SKM-1 treated with dmso at 0.1 percent for 144 hours (cell line): Measurements from ENCODE around the gene OBSL1.

ENCODE experiments used
- DNase-seq: peaks from one replicate; lab custom pipeline; 2025; ENCODE audit not compliant: unreplicated experiment; lab: John Stamatoyannopoulos, UW

OBSL1 gene

DNA sequence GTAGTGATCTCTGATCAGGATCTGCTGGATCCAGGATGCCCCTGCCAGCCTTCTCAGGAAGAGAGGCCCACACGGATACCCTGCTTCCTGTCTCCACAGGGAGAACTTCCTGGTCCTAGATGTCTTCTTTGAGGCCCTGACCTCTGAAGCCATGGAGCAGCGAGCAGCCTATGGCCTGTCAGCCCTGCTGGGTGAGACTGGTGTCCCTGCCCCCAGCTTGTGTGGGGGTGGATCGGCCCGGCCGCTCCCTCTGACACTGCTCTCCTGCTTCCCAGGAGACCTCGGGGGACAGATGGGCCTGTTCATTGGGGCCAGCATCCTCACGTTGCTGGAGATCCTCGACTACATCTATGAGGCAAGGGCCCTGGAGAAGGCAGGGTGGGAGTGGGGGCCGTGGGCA, 34.4 kb downstream of the OBSL1 start:
- no peak for DNase-seq

DNA sequence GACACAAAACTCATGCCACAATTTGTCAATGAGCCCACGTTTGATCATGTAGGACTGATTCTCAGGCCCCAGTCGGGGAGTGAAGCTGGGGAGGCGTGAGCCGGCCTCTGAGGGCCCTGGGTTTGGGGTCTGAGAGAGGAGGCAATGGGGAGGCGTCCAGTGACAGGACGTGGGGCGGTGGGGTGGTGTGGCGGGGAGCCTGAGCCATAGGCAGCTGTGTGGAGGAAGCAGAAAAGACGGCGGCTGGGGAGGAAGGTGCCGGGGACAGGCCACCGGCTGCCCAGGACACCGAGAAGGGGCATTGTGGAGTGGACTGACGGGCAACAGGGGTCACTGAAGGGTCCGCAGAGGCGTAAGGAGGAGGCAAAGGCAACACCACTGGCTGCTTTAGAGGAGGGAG, 34.9 kb downstream of the OBSL1 start:
- no peak for DNase-seq

- no peak for DNase-seq
Measured at GRCh38 chr2:219533930-219534661, 37.2 kb downstream of the OBSL1 start.

GRCh38 chr2:219532378-219532649, 39.0 kb downstream of the OBSL1 start:
- DNase-seq = no peak

GRCh38 chr2:219531639-219532377, 39.5 kb downstream of the OBSL1 start:
- no peak for DNase-seq

GRCh38 chr2:219530048-219530963, 41.0 kb downstream of the OBSL1 start:
- DNase-seq = peak; percentile 84

DNA sequence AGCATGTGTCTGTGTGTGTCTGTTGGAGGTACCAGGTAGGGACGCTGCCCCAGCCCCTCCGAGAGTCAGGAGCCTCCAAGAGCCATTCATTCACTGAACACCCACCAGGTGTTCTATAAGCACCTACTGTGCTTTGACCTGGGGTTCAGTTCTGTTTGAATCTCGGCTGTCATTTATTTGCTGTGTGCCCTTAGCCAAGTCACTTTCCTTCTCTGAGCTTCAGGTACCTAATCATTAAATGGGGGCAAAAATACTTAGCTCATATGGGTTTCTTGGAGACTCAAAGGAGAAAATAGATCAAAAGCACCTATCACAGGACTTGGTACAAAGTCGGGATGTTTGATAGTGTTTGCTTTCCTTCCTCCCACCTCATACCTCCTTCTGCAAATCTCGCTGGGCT, 43.9 kb downstream of the OBSL1 start:
- DNase-seq = no peak

GRCh38 chr2:219527076-219527394, 44.3 kb downstream of the OBSL1 start:
- DNase-seq = no peak

- DNase-seq = no peak
Measured at GRCh38 chr2:219526320-219527075, 44.8 kb downstream of the OBSL1 start.

DNA sequence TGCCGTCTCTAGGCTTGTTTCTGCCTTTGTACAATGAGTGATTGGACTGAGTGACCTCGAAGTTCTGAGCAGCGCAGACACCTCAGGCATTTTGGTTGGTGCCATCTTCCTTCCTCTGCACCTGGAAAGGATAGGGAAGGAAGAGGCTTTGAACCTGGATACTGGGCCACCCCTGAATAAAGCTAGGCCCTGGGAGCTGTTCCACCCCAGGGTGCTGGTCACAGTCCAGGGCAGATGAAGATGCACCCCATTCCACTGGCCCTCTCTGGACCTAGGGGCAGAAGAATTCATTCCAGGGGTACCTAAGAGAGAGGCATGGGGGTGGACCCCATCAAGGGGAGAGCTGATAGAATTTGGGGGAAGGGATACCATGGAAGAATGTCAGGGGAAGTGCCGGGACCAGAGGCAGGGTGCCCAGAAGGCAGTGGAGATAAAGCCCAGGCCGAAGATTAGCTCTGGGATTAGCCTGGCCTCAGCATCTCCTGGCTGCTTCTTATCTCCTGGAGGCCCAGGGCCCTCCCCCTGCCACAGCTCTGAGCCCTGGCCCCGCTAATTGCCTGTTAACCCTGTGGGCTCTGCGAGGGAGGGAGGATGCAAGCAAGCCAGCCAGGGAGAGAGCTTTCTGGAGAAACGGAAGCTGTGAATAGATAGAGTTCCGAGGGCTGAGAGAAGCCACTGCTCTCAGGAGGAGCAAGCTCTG, 45.7 kb downstream of the OBSL1 start:
- no peak for DNase-seq

DNA sequence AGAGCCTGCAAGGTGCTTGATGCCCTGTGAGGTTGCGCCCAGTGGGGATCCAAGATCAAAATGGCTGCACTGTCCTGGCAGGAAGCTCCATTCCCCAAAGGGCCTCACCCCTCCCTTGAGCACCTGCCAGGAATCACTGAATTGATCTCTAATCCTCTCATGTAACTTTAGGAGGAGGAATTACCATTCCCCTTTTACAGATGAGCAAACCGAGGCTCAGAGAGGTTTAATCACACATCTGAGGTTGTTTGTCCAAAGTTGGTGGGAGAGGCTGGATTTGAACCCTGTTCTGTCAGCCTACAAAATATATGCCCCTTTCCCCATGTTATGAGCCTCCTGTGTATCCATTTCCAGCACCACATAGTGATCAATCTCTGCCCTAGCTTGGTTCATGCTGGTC, 46.5 kb downstream of the OBSL1 start:
- DNase-seq = no peak

DNA sequence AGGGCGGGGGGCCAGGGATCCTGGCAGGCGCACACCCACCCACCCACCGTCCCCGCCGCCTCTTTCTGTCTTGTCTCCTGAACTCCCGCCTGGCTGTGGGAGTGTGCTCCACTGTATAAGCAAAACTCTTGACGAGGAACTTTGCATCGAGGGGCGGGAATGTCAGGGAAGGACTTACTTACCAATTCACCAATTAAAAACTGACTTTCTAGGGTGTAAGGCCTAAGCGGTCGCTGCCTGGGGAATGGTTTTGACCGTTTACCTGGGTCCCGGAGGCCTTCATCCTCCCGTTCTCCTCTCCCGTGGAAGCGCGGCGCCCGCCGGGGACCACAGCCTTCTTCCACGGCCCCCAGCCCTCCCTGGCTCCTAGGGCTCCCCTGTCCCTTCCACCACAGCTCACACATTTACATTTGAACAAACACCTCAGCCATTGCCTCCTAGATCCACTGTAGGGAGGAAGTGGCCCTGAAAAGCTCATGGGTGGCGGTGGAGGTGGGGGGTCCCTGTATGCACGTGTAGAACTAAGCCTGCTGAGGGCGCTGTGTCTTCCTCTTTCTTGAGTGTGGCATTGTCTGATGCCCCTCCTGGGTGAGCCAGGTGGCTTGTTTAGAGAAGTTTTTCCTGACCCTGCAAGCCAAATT, 48.2 kb downstream of the OBSL1 start:
- no peak for DNase-seq

- no peak for DNase-seq
Measured at GRCh38 chr2:219522111-219523030, 49.0 kb downstream of the OBSL1 start.

- DNase-seq = peak; percentile 15
Measured at GRCh38 chr2:219521066-219521880, 50.1 kb downstream of the OBSL1 start.

- DNase-seq = no peak
Measured at GRCh38 chr2:219520079-219520478, 51.3 kb downstream of the OBSL1 start.

GRCh38 chr2:219519526-219519916, 51.8 kb downstream of the OBSL1 start:
- no peak for DNase-seq

GRCh38 chr2:219517954-219518778, 53.2 kb downstream of the OBSL1 start:
- no peak for DNase-seq
